Spleen (tissue), 11 donors: Measurements from ENCODE around the gene RAB30. TPM values are rescaled to one million over a fixed set of nuclear protein-coding genes. Genes with fewer than 3 reads are reported as not detected.

ENCODE experiments used
- DNase-seq: peaks from one replicate; pipeline ENCODE4 v3.0.0-alpha.2; 2020
- H3K27ac ChIP-seq, 8 donors: fragments of 200-600 bp; sonication (generic) in 7 of 8; 1 replicate in 4 of 8; 2 replicates in 4 of 8; pipeline versions ENCODE4 v1.5.0 to v1.8.0; 2016 to 2021; ENCODE audit warnings: inconsistent platforms in 4 of 8, mild to moderate bottlenecking in 4 of 8, moderate library complexity in 1 of 8
- H3K27me3 ChIP-seq, 7 donors: fragments of 200-600 bp; sonication (generic) in 6 of 7; replicated peaks in 1 of 7; 1 replicate in 4 of 7; 2 replicates in 3 of 7; pipeline versions ENCODE4 v1.5.0 to v1.8.0; 2016 to 2021; ENCODE audit warnings: inconsistent platforms in 3 of 7, mild to moderate bottlenecking in 1 of 7
- H3K36me3 ChIP-seq, 6 donors: fragments of 200-600 bp; sonication (generic) in 5 of 6; 1 replicate in 4 of 6; 2 replicates in 2 of 6; pipeline versions ENCODE4 v1.5.0 to v1.8.0; 2016 to 2021; ENCODE audit warnings: inconsistent platforms in 2 of 6
- H3K4me1 ChIP-seq, 6 donors: fragments of 200-600 bp; sonication (generic) in 5 of 6; 1 replicate in 3 of 6; 2 replicates in 3 of 6; pipeline versions ENCODE4 v1.5.0 to v1.8.0; 2016 to 2021; ENCODE audit warnings: inconsistent platforms in 3 of 6
- H3K4me3 ChIP-seq, 8 donors: fragments of 200-600 bp; sonication (generic) in 7 of 8; 1 replicate in 4 of 8; 2 replicates in 4 of 8; pipeline versions ENCODE4 v1.5.0 to v1.8.0; 2016 to 2021; ENCODE audit warnings: inconsistent platforms in 4 of 8, mild to moderate bottlenecking in 4 of 8, moderate library complexity in 2 of 8
- H3K9me3 ChIP-seq, 8 donors: fragments of 200-600 bp; sonication (generic) in 7 of 8; 1 replicate in 4 of 8; 2 replicates in 4 of 8; pipeline versions ENCODE4 v1.5.0 to v1.8.0; 2016 to 2021; ENCODE audit warnings: inconsistent platforms in 4 of 8
- POLR2A ChIP-seq, 3 donors: fragments of 450-650 bp; IDR thresholded peaks; one replicate each; pipeline ENCODE4 v1.5.1; 2017; ENCODE audit warnings: antibody characterized with exemption in 3 of 3, mild to moderate bottlenecking in 1 of 3
- POLR2AphosphoS5 ChIP-seq, 3 donors: sonication (generic); formaldehyde crosslinking; IDR thresholded peaks; one replicate each; pipeline ENCODE4 v1.5.1; 2017; ENCODE audit warnings: antibody characterized with exemption in 3 of 3
- WGBS, 5 donors: extraction: QIAGEN DNeasy Blood & Tissue Kit in 3 of 5; methylation state at CpG; one replicate each; pipeline versions ENCODE4 v1.1.5 to v1.1.7; 2013 to 2018; 5-methylcytosine and 5-hydroxymethylcytosine counted together
- intact Hi-C: fragments of 100-400 bp; cut with DNase I; formaldehyde crosslinking; loops from one replicate; pipeline ENCODE4 v1.15.0; 2023; ENCODE audit warnings: low total_unique reads
- polyA plus RNA-seq, 3 donors: library from polyadenylated mRNA; stranded (reverse); fragments of 200-250 nt; gene quantifications; one replicate each; pipeline ENCODE4 v1.2.1, GENCODE V29; 2013
- total RNA-seq, 7 donors: library from RNA; depleted of rRNA in 3 of 7; stranded (reverse); fragments of >200 nt in 3 of 7; fragmentation: NEBNext Ultra II Directional in 4 of 7; extraction: Animal tissue kit (Norgen Biotek cat#: 25700) in 4 of 7; gene quantifications; one replicate each; pipeline versions ENCODE4 v1.1.0 to v1.2.1, GENCODE V29; 2016 to 2021
- TF ChIP-seq, protein P1 (sequence below), 11 experiments: fragments of 200-600 bp in 7 of 11; fragments of 450-650 bp in 4 of 11; sonication (generic) in 4 of 11; IDR thresholded peaks in 8 of 11; conservative IDR thresholded peaks in 3 of 11; 1 replicate in 7 of 11; 2 replicates in 4 of 11; pipeline versions ENCODE4 v1.4.0 to v1.8.0; 2016 to 2021; ENCODE audit warnings: antibody characterized with exemption in 11 of 11, inconsistent platforms in 4 of 11, mild to moderate bottlenecking in 1 of 11
- donor health status: healthy with polysubstance abuse.
- donor health status: DM: no; HTN: no; CAD: no; lungs with moderate emphysema.
- donor health status: DM: no; HTN: no; CAD: no.
- donor health status: Bipolar disorder and iron deficiency.
- donor health status: healthy.
- donor health status: DM: no; HTN: no; CAD: no.
- donor health status: DM: yes; HTN: yes; CAD: no.

Gene RAB30
- total and polyA plus RNA-seq, 10 donors = 3.8 to 42.8 (median 29.8) TPM

DNA sequence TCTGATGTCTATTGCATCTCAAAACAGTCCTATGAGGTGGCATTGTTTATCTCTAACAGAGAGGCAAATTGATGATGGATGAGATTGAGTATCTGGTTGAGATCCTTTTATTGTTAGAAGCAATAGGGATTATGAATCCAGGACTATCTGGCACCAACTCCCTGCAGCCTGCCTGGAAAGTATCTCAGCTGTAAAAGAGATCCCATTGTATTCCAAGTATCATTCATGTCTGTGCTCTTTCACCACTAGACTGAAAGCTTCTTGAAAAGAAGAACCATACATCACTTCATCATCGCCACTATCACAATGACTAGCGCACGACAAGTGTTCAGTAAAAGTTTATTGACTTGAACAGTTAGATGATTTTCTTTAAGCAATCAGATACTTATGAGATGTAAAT, 43.3 kb upstream of the RAB30 start:
- 95 to 99% (median 96%) methylated on average over 3 of the region's 3 CpGs for WGBS, 5 donors
- TF ChIP-seq POLR2AphosphoS5 (IDR thresholded peaks at IDR 0.05) = no peak
- TF ChIP-seq, protein P1, sequence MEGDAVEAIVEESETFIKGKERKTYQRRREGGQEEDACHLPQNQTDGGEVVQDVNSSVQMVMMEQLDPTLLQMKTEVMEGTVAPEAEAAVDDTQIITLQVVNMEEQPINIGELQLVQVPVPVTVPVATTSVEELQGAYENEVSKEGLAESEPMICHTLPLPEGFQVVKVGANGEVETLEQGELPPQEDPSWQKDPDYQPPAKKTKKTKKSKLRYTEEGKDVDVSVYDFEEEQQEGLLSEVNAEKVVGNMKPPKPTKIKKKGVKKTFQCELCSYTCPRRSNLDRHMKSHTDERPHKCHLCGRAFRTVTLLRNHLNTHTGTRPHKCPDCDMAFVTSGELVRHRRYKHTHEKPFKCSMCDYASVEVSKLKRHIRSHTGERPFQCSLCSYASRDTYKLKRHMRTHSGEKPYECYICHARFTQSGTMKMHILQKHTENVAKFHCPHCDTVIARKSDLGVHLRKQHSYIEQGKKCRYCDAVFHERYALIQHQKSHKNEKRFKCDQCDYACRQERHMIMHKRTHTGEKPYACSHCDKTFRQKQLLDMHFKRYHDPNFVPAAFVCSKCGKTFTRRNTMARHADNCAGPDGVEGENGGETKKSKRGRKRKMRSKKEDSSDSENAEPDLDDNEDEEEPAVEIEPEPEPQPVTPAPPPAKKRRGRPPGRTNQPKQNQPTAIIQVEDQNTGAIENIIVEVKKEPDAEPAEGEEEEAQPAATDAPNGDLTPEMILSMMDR (IDR thresholded peaks at IDR 0.05 in 8 of 11, conservative IDR thresholded peaks at IDR 0.05 in 3 of 11) = no peak
- TF ChIP-seq POLR2A (IDR thresholded peaks at IDR 0.05) = no peak

DNA sequence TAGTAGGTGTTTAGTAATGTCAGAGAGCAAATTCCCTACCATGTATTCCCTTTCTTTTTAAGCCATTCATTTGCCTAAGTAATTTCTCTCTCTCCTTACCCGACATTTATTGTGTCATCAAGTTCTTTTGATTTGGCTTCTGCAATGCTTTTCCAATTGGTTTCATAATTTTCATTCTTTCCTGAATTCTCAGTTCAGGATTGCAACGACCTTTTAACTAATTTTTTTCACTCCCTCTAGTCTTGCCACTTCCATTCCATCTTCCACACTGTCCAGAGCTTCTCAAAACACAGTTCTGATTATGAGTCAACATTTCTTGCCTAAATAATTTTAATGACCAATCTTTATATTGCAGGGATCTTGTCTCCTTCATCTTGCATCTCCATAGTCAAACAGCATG, 41.2 kb upstream of the RAB30 start:
- no peaks in the 10 kb centered on the region for H3K9me3 ChIP-seq
- H3K27ac ChIP-seq = no peak overlapping the region
- TF ChIP-seq POLR2A (IDR thresholded peaks at IDR 0.05) (no peak), POLR2AphosphoS5 (IDR thresholded peaks at IDR 0.05) (no peak)
- TF ChIP-seq, protein P1 (IDR thresholded peaks at IDR 0.05 in 8 of 11, conservative IDR thresholded peaks at IDR 0.05 in 3 of 11) = no peak
- no peak overlapping the region for H3K4me3 ChIP-seq
- peaks cover 9 to 37% (median 27%) of the 10 kb centered on the region in 6 donors for H3K4me1 ChIP-seq
- intact Hi-C loops = no loop called here
- peaks cover 0 to 11% (median 0%) of the 10 kb centered on the region in 6 donors for H3K36me3 ChIP-seq
- 47 to 83% (median 61%) methylated on average over 2 of the region's 2 CpGs for WGBS, 5 donors
- no peaks in the 10 kb centered on the region for H3K27me3 ChIP-seq
- DNase-seq = no peak

More for the DNA sequence above, 43.3 kb upstream of the RAB30 start:
- peaks cover 16 to 56% (median 37%) of the 10 kb centered on the region in 6 donors for H3K4me1 ChIP-seq
- no peaks in the 10 kb centered on the region for H3K27me3 ChIP-seq
- DNase-seq = no peak
- H3K36me3 ChIP-seq = peaks cover 0 to 11% (median 0%) of the 10 kb centered on the region in 6 donors
- no peaks in the 10 kb centered on the region for H3K9me3 ChIP-seq
- peak overlapping the region in 2 of 8 donors; percentile 0 to 65 for H3K4me3 ChIP-seq
- intact Hi-C loops = no loop called here
- H3K27ac ChIP-seq = no peak overlapping the region

DNA sequence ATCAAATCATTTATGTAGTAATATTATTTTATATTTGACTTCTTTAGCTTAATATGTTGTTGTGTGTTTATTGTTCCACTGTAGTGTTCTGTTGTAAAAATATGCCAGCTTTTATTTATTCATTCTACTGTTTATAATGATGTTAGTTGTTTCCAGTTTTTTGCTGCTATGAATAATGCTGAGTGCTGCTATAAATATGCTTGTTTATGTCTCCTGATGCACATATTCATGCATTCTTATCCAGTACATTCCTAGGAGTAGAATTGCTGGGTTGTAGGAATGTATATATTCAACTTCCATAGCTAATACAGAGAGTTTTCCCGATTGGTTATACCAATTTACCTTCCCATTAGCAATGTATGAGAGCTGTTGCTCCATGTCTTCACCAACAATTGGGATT, 33.5 kb upstream of the RAB30 start:
- intact Hi-C loops = no loop called here
- Histone ChIP-seq H3K4me3 (no peak overlapping the region), H3K27ac (no peak overlapping the region), H3K9me3 (no peaks in the 10 kb centered on the region), H3K27me3 (no peaks in the 10 kb centered on the region), H3K36me3 (no peaks in the 10 kb centered on the region), H3K4me1 (no peaks in the 10 kb centered on the region)
- 90 to 96% (median 93%) methylated on average over 1 of the region's 1 CpG for WGBS, 5 donors
- no peak for DNase-seq
- TF ChIP-seq POLR2AphosphoS5 (IDR thresholded peaks at IDR 0.05) (no peak), POLR2A (IDR thresholded peaks at IDR 0.05) (no peak)
- TF ChIP-seq, protein P1 (IDR thresholded peaks at IDR 0.05 in 8 of 11, conservative IDR thresholded peaks at IDR 0.05 in 3 of 11) = no peak

DNA sequence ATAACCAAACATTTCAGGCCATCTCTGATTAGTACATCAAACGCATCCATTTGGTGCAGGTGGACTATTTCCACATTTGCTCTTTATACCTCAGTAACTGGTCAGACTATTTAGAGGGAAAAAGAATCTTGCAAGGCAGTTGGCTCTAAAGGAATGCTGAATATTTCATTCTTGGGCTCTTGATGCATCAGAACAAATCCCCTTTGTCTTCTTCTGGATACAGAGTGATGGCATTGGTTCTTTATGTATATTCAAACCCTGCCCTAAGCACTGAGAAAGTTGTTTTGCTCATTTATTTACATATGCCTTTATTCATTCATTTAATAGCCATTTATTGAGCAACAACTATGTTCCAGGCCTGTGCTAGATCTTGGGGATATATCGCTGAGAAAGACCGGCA, 31.1 kb upstream of the RAB30 start:
- Histone ChIP-seq H3K4me1 (no peaks in the 10 kb centered on the region), H3K27me3 (no peaks in the 10 kb centered on the region), H3K36me3 (no peaks in the 10 kb centered on the region), H3K9me3 (no peaks in the 10 kb centered on the region), H3K4me3 (no peak overlapping the region), H3K27ac (no peak overlapping the region)
- TF ChIP-seq POLR2AphosphoS5 (IDR thresholded peaks at IDR 0.05) (no peak), POLR2A (IDR thresholded peaks at IDR 0.05) (no peak)
- TF ChIP-seq, protein P1 (IDR thresholded peaks at IDR 0.05 in 8 of 11, conservative IDR thresholded peaks at IDR 0.05 in 3 of 11) = no peak
- DNase-seq = no peak
- 92 to 97% (median 96%) methylated on average over 3 of the region's 3 CpGs for WGBS, 5 donors
- intact Hi-C loops = no loop called here
